HepG2 (cell line): ENCODE measurements around the gene PRELP. TPM values are rescaled to one million over a fixed set of nuclear protein-coding genes. Genes with fewer than 3 reads are reported as not detected.

Experiments used
- ATAC-seq: fragments of 200-7000 bp; cut with Tn5 transposase; 3 replicates; pipeline ENCODE4 v1.9.1; 2020; ENCODE audit warnings: mild to moderate bottlenecking, moderate library complexity
- BruUV-seq: library from RNA; stranded (reverse); fragments of 400-500 nt; replicated peaks from 2 replicates; lab custom pipeline; 2021; lab: Mats Ljungman, UMichigan
- CTCF ChIA-PET: fragments of 300-600 bp; formaldehyde crosslinking; extraction: SDS; loops from one replicate; lab custom pipeline; 2021; ENCODE audit warnings: low total read pairs, inconsistent platforms, low intra/inter-chr PET ratio; lab: Yijun Ruan, JAX
- POLR2A ChIA-PET: fragments of 350-600 bp; sonication (Branson Sonifier 250); formaldehyde crosslinking; loops from one replicate; lab custom pipeline; 2020; ENCODE audit warnings: antibody characterized with exemption, inconsistent platforms; lab: Yijun Ruan, JAX
- DNase-seq: peaks from one replicate; pipeline ENCODE4 v3.0.0-alpha.2; 2015; ENCODE audit warnings: low spot score
- FAIRE-seq: peaks from 3 replicates; lab custom pipeline; 2011; peaks lifted over from hg19 to GRCh38; lab: Jason Lieb, UNC
- H2AFZ ChIP-seq: one replicate; pipeline ENCODE4 v1.6.1; 2011; ENCODE audit warnings: low read length, inconsistent platforms
- H3K27ac ChIP-seq: fragments of 300-600 bp; 3 replicates; pipeline ENCODE4 v1.8.0; 2011; ENCODE audit warnings: mixed run types, mild to moderate bottlenecking, mixed read lengths, low read length, inconsistent platforms; ENCODE audit not compliant: insufficient read depth; ENCODE audit errors: extremely low read length
- H3K27me3 ChIP-seq, 2 experiments: fragments of 200-600 bp in 1 of 2; 2 replicates in 1 of 2; 3 replicates in 1 of 2; pipeline versions ENCODE4 v1.6.0 to v1.8.0; 2011; ENCODE audit warnings: low read length in 2 of 2, mild to moderate bottlenecking in 2 of 2, moderate library complexity in 2 of 2, inconsistent platforms in 1 of 2; ENCODE audit not compliant: insufficient read depth in 2 of 2, control insufficient read depth in 1 of 2
- H3K36me3 ChIP-seq, 2 experiments: fragments of 200-600 bp in 1 of 2; replicated peaks in 1 of 2; 2 replicates in 1 of 2; 3 replicates in 1 of 2; pipeline versions ENCODE4 v1.5.1 to v1.8.0; 2011; ENCODE audit warnings: low read length in 2 of 2, inconsistent platforms in 1 of 2; ENCODE audit not compliant: insufficient read depth in 2 of 2, control insufficient read depth in 1 of 2
- H3K4me1 ChIP-seq: 2 replicates; pipeline ENCODE4 v1.5.1; 2012; ENCODE audit warnings: low read length, inconsistent platforms; ENCODE audit not compliant: insufficient read depth
- H3K4me2 ChIP-seq: 2 replicates; pipeline ENCODE4 v1.6.0; 2011; ENCODE audit warnings: low read depth, low read length, inconsistent platforms
- H3K4me3 ChIP-seq, 3 experiments: fragments of 200-600 bp in 1 of 3; sonication (generic), shearing (Covaris generic) in 1 of 3; replicated peaks in 1 of 3; 2 replicates each; pipeline ENCODE4 v1.5.1; 2011 to 2016; ENCODE audit warnings: low read length in 3 of 3, inconsistent platforms in 2 of 3, low read depth in 2 of 3, mild to moderate bottlenecking in 2 of 3, control low read depth in 1 of 3, mixed read lengths in 1 of 3; ENCODE audit not compliant: insufficient read depth in 1 of 3
- H3K79me2 ChIP-seq: one replicate; pipeline ENCODE4 v1.6.1; 2011; ENCODE audit warnings: low read length, inconsistent platforms; ENCODE audit not compliant: insufficient read depth
- H3K9ac ChIP-seq: 2 replicates; pipeline ENCODE4 v1.6.0; 2011; ENCODE audit warnings: mild to moderate bottlenecking, low read depth, low read length, inconsistent platforms; ENCODE audit not compliant: insufficient read depth
- H3K9me3 ChIP-seq: 2 replicates; pipeline ENCODE4 v1.5.1; 2012; ENCODE audit warnings: mild to moderate bottlenecking, low read length
- H4K20me1 ChIP-seq: 2 replicates; pipeline ENCODE4 v1.6.0; 2011; ENCODE audit warnings: inconsistent platforms, mild to moderate bottlenecking, low read length, moderate library complexity; ENCODE audit not compliant: insufficient read depth
- MAF1 ChIP-seq: sonication (generic); formaldehyde crosslinking; IDR thresholded peaks from 2 replicates; pipeline ENCODE4 v1.5.0; 2020; ENCODE audit warnings: missing genetic modification reagents, borderline replicate concordance
- MYC ChIP-seq: sonication (generic); formaldehyde crosslinking; IDR thresholded peaks from 2 replicates; pipeline ENCODE4 v1.9.0; 2021; ENCODE audit warnings: missing genetic modification reagents, borderline replicate concordance
- RFXANK ChIP-seq: IDR thresholded peaks from 2 replicates; pipeline ENCODE4 v1.6.1; 2016
- SIN3B ChIP-seq: fragments of 150-350 bp; IDR thresholded peaks from 2 replicates; pipeline ENCODE4 v1.6.1; 2014; ENCODE audit warnings: low read length
- THRA ChIP-seq: sonication (generic); formaldehyde crosslinking; IDR thresholded peaks from 2 replicates; pipeline ENCODE4 v1.4.0; 2020; ENCODE audit warnings: missing genetic modification reagents, borderline replicate concordance
- UBTF ChIP-seq: sonication (generic); formaldehyde crosslinking; IDR thresholded peaks from 2 replicates; pipeline ENCODE4 v1.4.0; 2020; ENCODE audit warnings: mild to moderate bottlenecking, missing genetic modification reagents
- ZC3H4 ChIP-seq: sonication (generic); formaldehyde crosslinking; IDR thresholded peaks from 2 replicates; pipeline ENCODE4 v1.4.0; 2020; ENCODE audit warnings: missing genetic modification reagents, borderline replicate concordance
- ZNF674 ChIP-seq: sonication (generic); formaldehyde crosslinking; IDR thresholded peaks from 2 replicates; pipeline ENCODE4 v1.5.0; 2020; ENCODE audit warnings: low read depth, mild to moderate bottlenecking, missing genetic modification reagents
- ZNF792 ChIP-seq: IDR thresholded peaks from 2 replicates; pipeline ENCODE4 v1.6.1; 2016
- ZSCAN20 ChIP-seq: sonication (generic); formaldehyde crosslinking; IDR thresholded peaks from 2 replicates; pipeline ENCODE4 v1.4.0; 2020; ENCODE audit warnings: missing genetic modification reagents, mild to moderate bottlenecking, borderline replicate concordance
- WGBS: methylation state at CpG from one replicate; pipeline ENCODE4 v1.1.6; 2017; ENCODE audit warnings: low lambda C conversion rate; 5-methylcytosine and 5-hydroxymethylcytosine counted together
- in situ Hi-C: cut with HindIII; loops from 2 replicates; pipeline ENCODE4 v1.10.0; 2017; ENCODE audit warnings: low pct_unique_long_range_greater_than_20kb; ENCODE audit not compliant: extremely low pct_ligation_motif_present
- intact Hi-C: fragments of 100-400 bp; cut with micrococcal nuclease; formaldehyde crosslinking; loops from one replicate; pipeline ENCODE4 v1.10.0; 2022; ENCODE audit not compliant: unreplicated experiment
- polyA plus RNA-seq, 8 experiments: library from polyadenylated mRNA; depleted of rRNA in 3 of 8; stranded (reverse) in 7 of 8; unstranded in 1 of 8; fragments of >200 nt; fragmentation: Illumina TruSeq in 4 of 8; extraction: Trizol in 4 of 8; gene quantifications; 2 replicates each; pipeline versions ENCODE4 v1.2.1 to v1.2.3, GENCODE V29; 2011 to 2016; ENCODE audit warnings: low read depth in 4 of 8, missing spikeins in 1 of 8, mixed read lengths in 1 of 8; ENCODE audit not compliant: insufficient read depth in 1 of 8
- total RNA-seq, 5 experiments: library from RNA; depleted of rRNA; stranded (reverse); fragments of >200 nt; fragmentation: Illumina TruSeq; extraction: Trizol; gene quantifications; 2 replicates each; pipeline ENCODE4 v1.2.3, GENCODE V29; 2016; ENCODE audit warnings: low read depth in 1 of 5

Gene PRELP
- total and polyA plus RNA-seq, 2 of the 13 experiments (the other 11 are each of a cell fraction or from before 2014, with no cell fraction given), result not detected

DNA sequence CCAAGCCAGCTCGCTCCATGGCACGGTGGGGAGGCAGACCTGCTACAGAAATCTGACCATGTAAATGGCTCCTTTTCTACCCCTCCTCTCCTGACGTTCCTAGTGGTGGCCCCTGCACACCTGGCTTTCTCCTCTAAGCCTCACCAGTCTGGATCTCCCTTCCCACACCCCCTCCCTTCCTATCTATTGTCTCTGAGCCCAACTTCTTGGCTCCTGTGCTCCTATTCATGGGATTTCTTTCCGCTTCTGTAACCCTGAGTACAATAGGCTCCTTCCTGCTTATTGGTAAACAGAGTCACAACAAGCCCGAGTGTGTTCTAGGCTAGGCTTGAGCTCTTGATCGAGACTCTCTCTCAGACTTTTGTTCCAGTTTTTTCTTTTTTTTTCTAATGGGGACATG, 35.9 kb downstream of the PRELP start:
- peaks cover 2 to 28% of the 10 kb centered on the region in 2 experiments; a peak in 4 of 5 replicates for H3K27me3 ChIP-seq
- POLR2A ChIA-PET, result no interaction called here
- in situ Hi-C loops, result no loop called here
- no TSS peak for BruUV-seq
- no peak overlapping the region for H2AFZ ChIP-seq
- WGBS, result 17% methylated on average over 6 of the region's 6 CpGs
- H3K4me3 ChIP-seq, result no peak overlapping the region
- no peaks in the 10 kb centered on the region for H3K79me2 ChIP-seq
- peaks cover 13% of the 10 kb centered on the region for H3K4me1 ChIP-seq
- FAIRE-seq, result no peak
- no peak overlapping the region for H3K27ac ChIP-seq
- H3K9ac ChIP-seq, result no peak overlapping the region
- peaks cover 2% of the 10 kb centered on the region; the same call in 1 of the 2 replicates for H4K20me1 ChIP-seq
- H3K9me3 ChIP-seq, result no peaks in the 10 kb centered on the region
- TF ChIP-seq RFXANK (CRISPR knock-in tag) (no peak), MAF1 (CRISPR knock-in tag) (no peak), ZC3H4 (CRISPR knock-in tag) (no peak), ZNF792 (CRISPR knock-in tag) (no peak), SIN3B (no peak)
- TF ChIP-seq, all 625 proteins: peak for 0
- intact Hi-C loops, result no loop called here
- Histone ChIP-seq H3K4me2 (no peak overlapping the region), H3K36me3 (no peaks in the 10 kb centered on the region)
- CTCF ChIA-PET, result no interaction called here
- no peak for DNase-seq
- no peak for ATAC-seq

DNA sequence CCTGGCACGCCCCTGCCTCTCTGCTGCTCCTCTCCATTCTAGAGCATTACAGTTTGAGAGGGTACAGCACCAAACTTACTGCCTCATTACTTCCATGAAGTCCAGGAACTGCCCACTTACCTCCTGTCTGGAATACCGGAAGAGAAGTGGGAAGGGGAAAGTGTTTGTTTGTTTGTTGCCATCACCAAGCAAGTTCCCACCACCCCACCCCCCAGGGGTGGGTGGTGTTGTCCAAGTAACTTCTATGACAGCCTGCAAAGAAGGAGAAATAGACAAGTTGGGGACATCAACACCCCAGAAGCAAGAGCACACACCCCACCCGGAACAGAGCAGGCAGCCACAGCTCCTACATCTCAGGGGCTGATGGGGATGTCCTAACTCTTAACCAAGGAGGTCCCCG, 36.3 kb downstream of the PRELP start:
- in situ Hi-C loops, result no loop called here
- no peak for FAIRE-seq
- H4K20me1 ChIP-seq, result peaks cover 2% of the 10 kb centered on the region; the same call in 1 of the 2 replicates
- no peak overlapping the region for H3K27ac ChIP-seq
- 41% methylated on average over 3 of the region's 4 CpGs for WGBS
- no peaks in the 10 kb centered on the region for H3K36me3 ChIP-seq
- ATAC-seq, result no peak
- peaks cover 3 to 28% of the 10 kb centered on the region in 2 experiments; a peak in 4 of 5 replicates for H3K27me3 ChIP-seq
- intact Hi-C loops, result no loop called here
- no peak overlapping the region for H3K4me3 ChIP-seq
- ChIA-PET CTCF (no interaction called here), POLR2A (no interaction called here)
- DNase-seq, result no peak
- BruUV-seq, result no TSS peak
- H2AFZ ChIP-seq, result no peak overlapping the region
- no peaks in the 10 kb centered on the region for H3K79me2 ChIP-seq
- H3K9me3 ChIP-seq, result no peaks in the 10 kb centered on the region
- H3K9ac ChIP-seq, result no peak overlapping the region
- H3K4me2 ChIP-seq, result no peak overlapping the region
- H3K4me1 ChIP-seq, result peaks cover 13% of the 10 kb centered on the region
- TF ChIP-seq THRA (no peak), ZSCAN20 (CRISPR knock-in tag) (no peak), ZNF674 (CRISPR knock-in tag) (no peak), MYC (CRISPR knock-in tag) (no peak), UBTF (no peak)
